ENCODE data around the gene ENAH. TPM values are rescaled to one million over a fixed set of nuclear protein-coding genes. Genes with fewer than 3 reads are reported as not detected.

The ENAH gene
- total and polyA plus RNA-seq, 4 donors: 15.5 to 89.4 (median 48.4) TPM

DNA sequence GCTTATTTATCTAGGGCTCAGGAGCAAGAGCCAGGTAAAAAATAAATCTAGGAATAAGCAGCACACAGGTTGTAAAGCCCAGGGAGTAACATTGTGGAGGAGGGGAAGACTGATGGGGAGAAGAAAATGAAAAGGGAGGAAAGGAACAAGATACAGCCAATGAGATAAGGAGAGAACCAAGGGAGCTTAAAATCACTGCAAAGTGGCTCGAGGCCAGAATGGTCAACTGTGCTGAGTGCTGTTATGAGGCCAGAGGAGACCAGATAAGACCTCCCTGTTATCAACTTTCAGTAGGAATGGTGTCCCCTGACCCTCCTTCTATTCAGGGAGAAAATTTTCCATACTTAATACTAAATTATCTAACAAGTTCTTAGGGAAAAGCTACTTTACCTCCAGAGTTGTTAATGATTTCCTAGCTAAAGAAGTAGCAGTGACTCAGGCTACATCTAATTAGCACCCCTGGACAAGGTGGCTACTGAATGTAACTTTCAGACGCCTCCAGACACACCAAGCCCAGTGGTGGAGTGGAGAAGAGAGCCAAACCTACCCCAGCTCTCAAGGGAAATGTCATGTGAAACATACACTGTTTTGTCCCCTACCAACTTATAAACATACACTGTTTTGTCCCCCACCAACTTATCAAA lies 25.5 kb downstream of the ENAH start:
- H3K9ac ChIP-seq (ENCODE audit: insufficient read depth in 1 of 2, low read length in 2 of 2): peak overlapping the region in 1 of 2 donors; percentile 7
- no peaks in the 10 kb centered on the region for H3K9me3 ChIP-seq (ENCODE audit: control insufficient read depth in 4 of 4, insufficient read depth in 3 of 4, low read length in 3 of 4)
- H3K36me3 ChIP-seq (ENCODE audit: control insufficient read depth in 4 of 4, insufficient read depth in 4 of 4, low read length in 4 of 4): peaks cover 0 to 5% (median under 1%) of the 10 kb centered on the region in 4 donors
- peak; percentile 62 for ATAC-seq (ENCODE audit: insufficient read depth, low FRiP score)
- no peak overlapping the region for H3K4me3 ChIP-seq
- no peak for TF ChIP-seq CTCF (IDR thresholded peaks at IDR 0.05; ENCODE audit: control extremely low read depth, extremely low read depth)
- peaks cover 6 to 31% (median 12%) of the 10 kb centered on the region in 5 donors for H3K4me1 ChIP-seq (ENCODE audit: control insufficient read depth in 5 of 5, insufficient read depth in 5 of 5, low read length in 5 of 5)
- H3K27ac ChIP-seq (ENCODE audit: low read depth in 1 of 2, low read length in 1 of 2): peak overlapping the region in 1 of 2 donors; percentile 40
- WGBS, 2 donors: 50 to 67% methylated on average over 2 of the region's 2 CpGs
- no peaks in the 10 kb centered on the region for H3K27me3 ChIP-seq (ENCODE audit: control insufficient read depth in 3 of 3, insufficient read depth in 3 of 3, low read length in 2 of 3)
- no peak for DNase-seq

DNA sequence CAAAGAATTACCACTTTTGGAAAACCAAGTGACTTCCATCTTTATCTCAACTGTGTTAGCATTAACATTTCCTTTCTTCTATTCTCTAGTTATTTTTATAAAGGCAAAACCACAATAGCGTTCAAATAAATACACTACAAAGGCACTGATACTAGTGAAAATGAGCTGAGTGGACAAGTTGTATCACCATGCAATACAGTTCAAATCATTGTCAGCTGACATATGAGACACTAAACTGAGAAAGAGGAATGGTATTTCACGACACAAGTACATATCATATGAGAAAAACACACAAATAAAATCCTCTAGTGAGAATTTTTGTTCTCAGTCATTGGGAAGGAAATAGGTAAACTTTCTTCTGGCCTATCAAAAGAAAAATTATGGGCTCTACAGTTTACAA lies 26.2 kb downstream of the ENAH start:
- 71 to 73% methylated on average over 2 of the region's 2 CpGs for WGBS, 2 donors
- Histone ChIP-seq H3K27ac (ENCODE audit: low read depth in 1 of 2, low read length in 1 of 2) (no peak overlapping the region), H3K9me3 (ENCODE audit: control insufficient read depth in 4 of 4, insufficient read depth in 3 of 4, low read length in 3 of 4) (no peaks in the 10 kb centered on the region), H3K27me3 (ENCODE audit: control insufficient read depth in 3 of 3, insufficient read depth in 3 of 3, low read length in 2 of 3) (no peaks in the 10 kb centered on the region), H3K36me3 (ENCODE audit: control insufficient read depth in 4 of 4, insufficient read depth in 4 of 4, low read length in 4 of 4) (peaks cover 0 to 7% (median 1%) of the 10 kb centered on the region in 4 donors), H3K4me3 (no peak overlapping the region), H3K4me1 (ENCODE audit: control insufficient read depth in 5 of 5, insufficient read depth in 5 of 5, low read length in 5 of 5) (peaks cover 6 to 31% (median 12%) of the 10 kb centered on the region in 5 donors), H3K9ac (ENCODE audit: insufficient read depth in 1 of 2, low read length in 2 of 2) (no peak overlapping the region)
- TF ChIP-seq CTCF (IDR thresholded peaks at IDR 0.05; ENCODE audit: control extremely low read depth, extremely low read depth): no peak
- ATAC-seq (ENCODE audit: insufficient read depth, low FRiP score) (no peak), DNase-seq (no peak)

- Histone ChIP-seq H3K27ac (ENCODE audit: low read depth in 1 of 2, low read length in 1 of 2) (peak overlapping the region in 1 of 2 donors; percentile 9), H3K27me3 (ENCODE audit: control insufficient read depth in 3 of 3, insufficient read depth in 3 of 3, low read length in 2 of 3) (no peaks in the 10 kb centered on the region), H3K36me3 (ENCODE audit: control insufficient read depth in 4 of 4, insufficient read depth in 4 of 4, low read length in 4 of 4) (peaks cover 0 to 7% (median 2%) of the 10 kb centered on the region in 4 donors), H3K9ac (ENCODE audit: insufficient read depth in 1 of 2, low read length in 2 of 2) (no peak overlapping the region), H3K4me1 (ENCODE audit: control insufficient read depth in 5 of 5, insufficient read depth in 5 of 5, low read length in 5 of 5) (peaks cover 0 to 21% (median 18%) of the 10 kb centered on the region in 5 donors), H3K9me3 (ENCODE audit: control insufficient read depth in 4 of 4, insufficient read depth in 3 of 4, low read length in 3 of 4) (no peaks in the 10 kb centered on the region), H3K4me3 (no peak overlapping the region)
- no peak for ATAC-seq (ENCODE audit: insufficient read depth, low FRiP score)
- 73 to 86% methylated on average over 2 of the region's 2 CpGs for whole genome bisulfite sequencing, 2 donors
- no peak for DNase-seq
- no peak for TF ChIP-seq CTCF (IDR thresholded peaks at IDR 0.05; ENCODE audit: control extremely low read depth, extremely low read depth)
Measured at GRCh38 chr1:225617956-225618355, 35.0 kb downstream of the ENAH start.

Measured in lung (tissue), 12 donors.